GM12892 (cell line): ENCODE results near the gene CAMTA1.

Source experiments
- POLR2A ChIP-seq: IDR thresholded peaks from 2 replicates; pipeline ENCODE4 v1.6.1; 2011; ENCODE audit warnings: low read depth, low read length, control low read depth
- POLR2AphosphoS5 ChIP-seq: IDR thresholded peaks from 2 replicates; pipeline ENCODE4 v1.6.1; 2011; ENCODE audit warnings: low read depth, low read length, control low read depth

DNA sequence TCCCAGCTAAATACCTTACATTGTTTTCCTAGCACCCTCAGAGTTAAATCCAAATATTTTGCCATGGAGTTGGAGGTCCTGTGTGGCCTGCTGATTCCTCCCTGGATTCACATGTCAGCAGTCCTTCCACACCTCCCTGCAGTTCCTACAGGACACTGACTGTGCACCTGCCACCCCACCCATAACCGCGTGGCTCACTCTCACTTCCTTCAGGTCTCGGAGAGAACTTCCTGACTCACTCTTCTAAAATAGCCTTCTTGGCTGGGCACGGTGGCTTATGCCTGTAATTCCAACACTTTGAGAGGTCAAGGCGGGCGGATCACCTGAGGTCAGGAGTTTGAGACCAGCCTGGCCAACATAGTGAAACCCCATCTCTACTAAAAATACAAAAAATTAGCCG lies 8.4 kb upstream of the CAMTA1 start:
- TF ChIP-seq POLR2A (no peak), POLR2AphosphoS5 (no peak)
